NCI-H82 (cell line): Measurements from ENCODE around the gene CSNK1A1.
"Not testable (repeated sequence)": the region's sequence is repeated elsewhere in the genome, so short reads cannot be mapped to it uniquely, and the experiment has no call there.

Experiments
- DNase-seq: peaks from one replicate; lab custom pipeline; 2025; lab: John Stamatoyannopoulos, UW

The CSNK1A1 gene

GRCh38 chr5:149551227-149552037, at the start of gene CSNK1A1:
Gene CSNK1A1 (minus strand): TSS chr5:149551439. CDS start chr5:149550964, 475 bp downstream.
- peak; percentile 98 for DNase-seq

GRCh38 chr5:149600932-149601331, 49.7 kb upstream of the CSNK1A1 start:
- no peak for DNase-seq

GRCh38 chr5:149599375-149599774, 48.1 kb upstream of the CSNK1A1 start:
- DNase-seq = no peak

DNA sequence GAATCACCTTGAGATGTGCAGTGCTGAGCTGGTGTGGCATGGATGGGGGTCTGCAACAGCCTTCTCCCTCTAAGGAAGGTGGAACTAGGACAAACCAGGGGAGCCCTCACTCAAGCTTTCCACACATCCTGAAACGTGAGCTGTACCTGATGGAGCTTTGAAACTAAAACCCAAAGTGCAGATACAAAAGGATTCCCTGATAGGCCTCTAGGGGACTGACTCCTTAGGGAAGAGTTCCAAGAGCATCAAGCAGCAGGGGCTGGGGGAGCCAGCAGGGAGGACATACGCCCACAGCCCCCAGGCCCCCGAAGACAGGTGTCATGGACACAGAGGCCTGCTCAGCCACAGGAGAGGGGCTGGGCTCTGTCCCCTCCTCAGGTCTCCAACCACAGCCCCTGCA, 47.7 kb upstream of the CSNK1A1 start:
- no peak for DNase-seq

GRCh38 chr5:149598234-149598633, 47.0 kb upstream of the CSNK1A1 start:
- DNase-seq = not testable (repeated sequence)

- no peak for DNase-seq
Observed at GRCh38 chr5:149597618-149598017, 46.4 kb upstream of the CSNK1A1 start.

DNA sequence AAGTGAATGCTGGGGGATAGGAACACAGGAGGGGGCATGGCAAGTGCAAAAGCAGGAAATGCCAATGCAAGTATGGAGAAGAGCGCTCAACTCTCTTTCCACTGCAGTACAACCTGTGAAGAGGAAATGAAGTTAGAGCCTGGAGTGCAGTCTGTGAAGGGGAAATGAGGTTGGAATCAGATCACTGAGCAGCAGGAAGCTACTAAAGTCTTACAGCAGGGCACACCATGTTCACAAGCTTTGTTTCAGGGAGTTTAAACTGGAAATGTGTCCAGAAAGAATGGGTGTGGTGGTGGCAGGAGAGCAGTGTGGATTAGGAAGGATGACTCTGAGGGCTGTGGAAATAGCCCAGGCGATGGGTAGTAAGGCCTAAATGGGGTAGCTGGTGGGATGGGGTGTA, 45.5 kb upstream of the CSNK1A1 start:
- DNase-seq = no peak

- not testable (repeated sequence) for DNase-seq
Observed at GRCh38 chr5:149595105-149595504, 43.9 kb upstream of the CSNK1A1 start.

GRCh38 chr5:149594206-149594895, 43.1 kb upstream of the CSNK1A1 start:
- DNase-seq = no peak

- no peak for DNase-seq
Observed at GRCh38 chr5:149593370-149593769, 42.1 kb upstream of the CSNK1A1 start.

- DNase-seq = no peak
Observed at GRCh38 chr5:149588936-149589335, 37.7 kb upstream of the CSNK1A1 start.

- no peak for DNase-seq
Observed at GRCh38 chr5:149586708-149587318, 35.6 kb upstream of the CSNK1A1 start.

DNA sequence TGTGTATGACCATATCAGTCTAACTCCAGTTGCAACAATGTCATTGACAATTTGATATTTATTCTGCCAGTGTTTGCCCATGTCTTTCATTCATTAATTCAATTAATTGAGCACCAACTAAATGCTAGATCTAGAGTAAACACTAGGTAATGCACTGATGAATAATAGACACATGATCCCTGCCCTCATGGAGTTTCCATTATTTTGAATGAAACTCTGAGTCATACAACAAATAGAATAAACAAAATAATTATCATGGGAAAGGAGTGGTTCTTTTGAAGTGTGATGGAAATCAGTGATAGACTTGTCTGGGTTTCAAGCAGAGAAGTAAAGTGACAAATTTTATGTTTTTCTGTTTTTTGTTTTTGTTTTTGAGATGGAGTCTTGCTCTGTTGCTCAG, 34.7 kb upstream of the CSNK1A1 start:
- DNase-seq = no peak

DNA sequence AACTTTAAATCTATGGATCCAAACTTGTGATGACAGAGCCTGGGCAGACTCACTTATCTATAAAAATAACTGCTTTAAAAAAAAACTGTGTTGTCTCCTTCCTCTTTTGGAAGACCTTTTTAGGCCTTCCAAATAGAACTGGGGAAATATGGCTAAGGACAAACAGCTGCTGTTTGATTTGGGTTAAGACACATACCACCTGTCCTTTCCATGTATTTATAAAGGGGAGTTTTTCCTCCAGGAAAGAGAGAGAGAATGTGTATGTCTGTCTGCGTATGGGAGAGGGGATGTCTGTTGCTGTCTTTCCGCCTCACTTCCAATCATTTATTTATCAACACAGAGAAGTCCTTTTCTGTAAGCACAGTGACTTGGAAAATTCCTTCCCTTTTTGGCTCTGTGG, 32.9 kb upstream of the CSNK1A1 start:
- no peak for DNase-seq

DNA sequence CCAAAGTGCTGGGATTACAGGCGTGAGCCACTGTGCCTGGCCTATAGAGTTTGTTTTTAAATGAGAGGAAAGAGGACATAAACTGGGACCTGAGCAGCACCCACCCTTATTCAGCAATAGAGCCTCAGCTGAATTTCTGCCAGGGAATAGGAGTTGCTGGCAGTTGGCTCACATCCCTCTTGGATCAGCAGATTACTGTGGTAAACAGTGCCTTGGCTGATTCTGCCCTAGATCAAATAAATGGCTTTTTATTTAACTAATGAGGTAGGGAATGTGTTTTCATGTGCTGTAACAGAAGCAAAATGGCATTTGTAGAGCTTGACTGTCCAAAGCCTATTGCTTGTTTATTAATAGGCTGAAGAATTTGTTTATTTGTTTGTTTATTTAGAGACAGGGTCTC, 32.2 kb upstream of the CSNK1A1 start:
- no peak for DNase-seq

DNA sequence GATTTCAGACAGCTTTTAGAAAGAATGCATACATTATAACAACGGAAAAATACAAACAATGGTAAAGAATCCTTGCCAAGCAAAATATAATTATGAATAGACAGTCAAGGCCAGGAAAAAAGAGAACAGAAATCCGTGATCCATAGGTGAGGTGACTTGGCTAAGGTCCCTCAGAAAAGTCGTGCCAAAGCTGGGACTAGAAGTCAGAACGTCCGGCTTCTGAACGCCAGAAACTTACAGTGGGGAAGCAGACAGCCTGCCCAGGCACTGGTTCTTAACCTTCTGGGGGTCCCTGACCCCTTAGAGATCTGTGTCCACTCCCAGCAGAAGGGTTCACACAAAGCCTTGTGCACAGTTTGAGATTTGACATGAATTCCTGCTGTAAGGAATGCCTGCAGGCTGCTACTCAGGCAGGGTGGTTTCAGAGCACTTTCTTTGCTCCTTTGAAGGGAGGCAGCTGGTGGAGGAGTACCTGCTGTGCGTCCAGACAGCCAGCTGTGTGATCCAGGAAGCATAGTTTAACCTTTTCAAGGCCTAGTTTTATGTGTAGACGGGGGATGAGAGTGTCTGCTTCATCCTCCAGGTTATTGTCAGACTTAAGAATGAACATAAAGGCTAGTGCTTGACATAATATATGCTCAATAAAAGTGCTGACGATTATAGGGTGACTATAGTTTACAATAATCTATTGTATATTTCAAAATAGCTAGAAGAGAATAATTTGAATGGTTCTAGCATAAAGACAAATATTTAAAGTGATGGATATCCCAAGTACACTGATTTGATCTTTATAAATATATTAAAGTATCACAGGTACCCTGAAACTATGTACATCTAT, 30.9 kb upstream of the CSNK1A1 start:
- DNase-seq = peak; percentile 19

GRCh38 chr5:149581192-149581861, 30.1 kb upstream of the CSNK1A1 start, which contains the start of gene ARHGEF37:
Gene ARHGEF37 (plus strand): TSS chr5:149581498. CDS start chr5:149597770, 16,272 bp downstream.
- peak; percentile 67 for DNase-seq

DNA sequence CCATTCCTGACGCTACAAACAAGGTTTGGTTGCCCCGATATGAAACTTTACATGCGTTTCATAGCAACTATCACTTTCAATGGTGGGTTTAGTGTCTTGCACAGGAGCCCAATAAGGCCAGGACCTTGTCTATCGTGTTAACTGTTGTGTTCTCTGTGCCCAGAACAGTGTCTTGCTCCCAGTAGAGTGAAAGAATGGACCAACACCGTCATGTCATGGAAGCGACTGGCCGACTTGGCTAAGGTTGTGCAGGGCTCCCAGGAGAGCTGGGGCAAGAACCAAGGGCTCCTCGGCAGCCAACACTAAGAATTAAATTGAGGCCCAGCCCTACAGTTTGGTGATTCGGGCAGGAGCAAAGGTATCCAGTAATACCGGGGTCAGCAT, 29.6 kb upstream of the CSNK1A1 start:
- DNase-seq = no peak

GRCh38 chr5:149578896-149579295, 27.7 kb upstream of the CSNK1A1 start:
- no peak for DNase-seq

DNA sequence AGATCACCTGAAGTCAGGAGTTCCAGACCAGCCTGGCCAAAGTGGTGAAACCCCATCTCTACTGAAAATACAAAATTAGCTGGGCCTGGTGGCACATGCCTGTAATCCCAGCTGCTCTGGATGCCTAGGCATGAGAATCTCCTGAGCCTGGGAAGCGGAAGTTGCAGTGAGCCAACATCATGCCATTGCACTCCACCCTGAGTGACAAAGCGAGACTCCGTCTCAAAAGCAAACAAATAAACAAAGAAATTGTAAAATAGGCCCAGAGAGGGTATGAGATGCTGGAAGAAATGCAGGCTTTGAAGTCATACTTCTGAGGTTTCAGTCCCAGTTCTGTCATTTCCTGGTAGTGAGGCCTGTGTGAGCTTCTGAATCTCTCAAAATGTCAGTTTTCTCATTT, 24.8 kb upstream of the CSNK1A1 start:
- DNase-seq = no peak

- DNase-seq = no peak
Observed at GRCh38 chr5:149575131-149575530, 23.9 kb upstream of the CSNK1A1 start.
